ENCODE data around the gene E2F2. TPM values are rescaled to one million over a fixed set of nuclear protein-coding genes. Genes with fewer than 3 reads are reported as not detected.

Gene E2F2
- total RNA-seq, 4 donors from 2014 or later: under 0.01 to 0.85 (median 0.26) TPM

DNA sequence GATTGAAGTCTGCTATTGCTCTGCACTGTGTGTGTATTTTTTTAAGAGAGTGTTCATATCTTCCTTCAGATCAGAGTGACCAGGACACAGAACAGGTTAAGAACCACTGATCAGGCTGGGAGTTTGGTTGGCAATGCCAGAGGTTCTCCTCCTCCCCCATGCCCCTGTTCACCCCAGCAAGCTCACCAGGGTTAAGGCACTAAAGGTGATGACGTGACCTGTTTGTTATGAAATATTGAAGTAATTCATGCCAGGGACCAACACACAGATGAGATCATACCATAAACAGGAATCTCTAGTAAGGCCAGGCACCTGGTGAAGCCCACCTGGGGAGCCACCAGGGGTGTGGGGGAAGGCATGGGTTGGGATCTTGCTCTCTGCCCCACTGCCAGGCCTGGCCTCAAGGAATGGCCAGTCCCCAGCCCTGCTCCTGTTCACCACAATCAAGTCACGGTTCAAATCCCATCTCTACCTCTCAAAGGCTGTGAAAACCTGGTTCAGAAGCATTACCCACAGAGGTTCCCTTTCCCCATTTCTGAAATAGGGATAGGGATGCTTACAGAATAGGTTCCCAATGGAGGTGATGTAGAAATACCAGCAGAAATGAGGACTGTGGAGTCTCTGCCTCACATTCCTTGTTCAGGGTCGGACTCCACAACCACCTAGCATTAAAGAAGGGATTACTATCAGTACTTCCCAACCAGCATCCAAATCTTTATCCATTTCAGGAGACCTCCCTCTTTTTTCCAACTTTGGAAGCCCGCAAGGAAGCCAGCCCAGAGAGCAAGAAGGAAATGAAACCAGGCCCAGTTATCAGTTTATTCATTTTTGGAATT lies 25.8 kb upstream of the E2F2 start:
- TF ChIP-seq, protein P1, sequence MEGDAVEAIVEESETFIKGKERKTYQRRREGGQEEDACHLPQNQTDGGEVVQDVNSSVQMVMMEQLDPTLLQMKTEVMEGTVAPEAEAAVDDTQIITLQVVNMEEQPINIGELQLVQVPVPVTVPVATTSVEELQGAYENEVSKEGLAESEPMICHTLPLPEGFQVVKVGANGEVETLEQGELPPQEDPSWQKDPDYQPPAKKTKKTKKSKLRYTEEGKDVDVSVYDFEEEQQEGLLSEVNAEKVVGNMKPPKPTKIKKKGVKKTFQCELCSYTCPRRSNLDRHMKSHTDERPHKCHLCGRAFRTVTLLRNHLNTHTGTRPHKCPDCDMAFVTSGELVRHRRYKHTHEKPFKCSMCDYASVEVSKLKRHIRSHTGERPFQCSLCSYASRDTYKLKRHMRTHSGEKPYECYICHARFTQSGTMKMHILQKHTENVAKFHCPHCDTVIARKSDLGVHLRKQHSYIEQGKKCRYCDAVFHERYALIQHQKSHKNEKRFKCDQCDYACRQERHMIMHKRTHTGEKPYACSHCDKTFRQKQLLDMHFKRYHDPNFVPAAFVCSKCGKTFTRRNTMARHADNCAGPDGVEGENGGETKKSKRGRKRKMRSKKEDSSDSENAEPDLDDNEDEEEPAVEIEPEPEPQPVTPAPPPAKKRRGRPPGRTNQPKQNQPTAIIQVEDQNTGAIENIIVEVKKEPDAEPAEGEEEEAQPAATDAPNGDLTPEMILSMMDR (IDR thresholded peaks at IDR 0.05; ENCODE audit: low read depth): no peak

GRCh38 chr1:23555986-23556634 lies 25.1 kb upstream of the E2F2 start:
- TF ChIP-seq, protein P1 (IDR thresholded peaks at IDR 0.05; ENCODE audit: low read depth): no peak

GRCh38 chr1:23555270-23555985 lies 24.4 kb upstream of the E2F2 start:
- TF ChIP-seq, protein P1 (IDR thresholded peaks at IDR 0.05; ENCODE audit: low read depth): no peak

GRCh38 chr1:23554481-23555269 lies 23.6 kb upstream of the E2F2 start:
- TF ChIP-seq, protein P1 (IDR thresholded peaks at IDR 0.05; ENCODE audit: low read depth): no peak

DNA sequence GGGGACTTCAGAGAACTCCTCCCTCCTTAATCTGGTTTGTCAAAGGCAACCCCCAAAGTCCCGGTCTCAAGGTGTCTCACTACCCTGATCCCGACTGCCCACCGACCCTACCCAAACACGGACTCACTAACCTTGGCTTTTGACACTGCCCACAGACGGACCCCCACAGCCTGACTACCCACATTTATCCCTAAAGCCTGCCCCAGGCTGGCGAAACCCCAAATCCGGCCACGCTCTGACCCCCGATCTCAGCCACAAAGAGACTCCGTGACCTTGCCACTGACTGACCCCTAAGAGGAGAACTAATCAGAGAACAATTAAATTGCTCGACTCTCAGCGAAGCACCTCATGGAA lies 23.1 kb upstream of the E2F2 start:
- TF ChIP-seq, protein P1 (IDR thresholded peaks at IDR 0.05; ENCODE audit: low read depth): no peak

DNA sequence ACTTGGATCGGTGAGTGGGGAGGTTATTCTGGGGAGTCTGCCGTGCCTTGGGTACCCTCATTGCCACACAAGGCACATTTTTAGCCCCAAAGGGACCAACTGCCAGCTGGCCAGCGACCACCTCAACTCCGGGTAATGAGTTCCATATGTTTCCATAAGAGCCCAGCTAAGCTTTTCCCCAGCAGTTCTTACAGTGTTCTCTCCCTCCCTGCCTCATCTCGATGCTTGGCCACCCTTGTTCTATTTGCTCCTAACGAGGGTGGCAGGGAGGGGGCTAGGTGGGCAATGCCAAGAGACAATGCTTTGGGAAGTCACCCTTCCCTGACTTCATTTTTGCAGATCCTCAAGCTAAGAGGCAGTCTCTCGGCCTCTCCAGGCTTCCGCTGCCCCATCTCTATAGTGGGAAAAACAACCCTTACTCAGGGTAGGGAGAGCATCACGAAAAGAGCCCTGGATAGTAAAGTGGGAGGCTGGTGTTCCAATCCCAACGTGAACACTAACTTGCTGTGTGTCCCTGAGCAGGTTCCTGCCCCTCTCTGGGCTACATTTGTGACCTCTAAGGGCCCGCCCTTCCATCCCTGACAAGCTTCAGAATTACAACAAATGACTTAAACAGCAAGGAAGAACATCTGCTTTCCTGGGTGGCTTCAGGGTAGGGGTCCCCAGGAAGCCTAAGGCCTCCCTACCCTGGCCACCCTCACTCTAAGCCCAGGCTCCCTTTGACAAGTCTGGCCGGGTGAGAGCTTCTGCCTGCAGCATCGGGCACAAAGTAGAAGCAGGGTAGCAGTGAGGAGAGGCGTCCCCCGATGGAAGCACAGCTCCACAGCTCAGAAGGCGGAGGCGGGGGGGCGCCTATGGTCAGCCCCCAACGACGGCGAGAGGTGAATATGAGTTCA lies 22.4 kb upstream of the E2F2 start:
- TF ChIP-seq, protein P1 (IDR thresholded peaks at IDR 0.05; ENCODE audit: low read depth): no peak
